H9 (cell line): Measurements from ENCODE around the gene ARMS2. TPM values are rescaled to one million over a fixed set of nuclear protein-coding genes. Genes with fewer than 3 reads are reported as not detected.

Experiments
- DNase-seq: peaks from one replicate; pipeline ENCODE4 v3.0.0-alpha.2; 2017
- H2AFZ ChIP-seq: one replicate; pipeline ENCODE4 v1.6.1; 2013; ENCODE audit warnings: mild to moderate bottlenecking, low read length, control low read depth, moderate library complexity
- H2AK5ac ChIP-seq: 2 replicates; pipeline ENCODE4 v1.6.1; 2013; ENCODE audit warnings: low read length, control low read depth, mixed read lengths; ENCODE audit not compliant: insufficient read length
- H2BK120ac ChIP-seq: one replicate; pipeline ENCODE4 v1.6.1; 2013; ENCODE audit warnings: low read depth, mild to moderate bottlenecking, low read length, control low read depth, inconsistent platforms; ENCODE audit not compliant: poor library complexity, severe bottlenecking
- H2BK12ac ChIP-seq: 2 replicates; pipeline ENCODE4 v1.6.1; 2013; ENCODE audit warnings: low read length, control low read depth, mixed read lengths, low read depth; ENCODE audit not compliant: insufficient read length
- H2BK15ac ChIP-seq: 2 replicates; pipeline ENCODE4 v1.6.1; 2013; ENCODE audit warnings: low read depth, low read length, control low read depth
- H2BK20ac ChIP-seq: one replicate; pipeline ENCODE4 v1.6.1; 2013; ENCODE audit warnings: low read depth, mild to moderate bottlenecking, low read length, control low read depth, inconsistent platforms; ENCODE audit not compliant: poor library complexity, severe bottlenecking
- H2BK5ac ChIP-seq: 2 replicates; pipeline ENCODE4 v1.6.1; 2013; ENCODE audit warnings: low read length, control low read depth, mixed read lengths; ENCODE audit not compliant: insufficient read length
- H3K14ac ChIP-seq: 2 replicates; pipeline ENCODE4 v1.6.1; 2013; ENCODE audit warnings: low read length, control low read depth; ENCODE audit not compliant: insufficient read depth
- H3K18ac ChIP-seq: 2 replicates; pipeline ENCODE4 v1.6.1; 2013; ENCODE audit warnings: low read depth, mild to moderate bottlenecking, mixed read lengths, low read length, control low read depth; ENCODE audit not compliant: insufficient read length
- H3K23ac ChIP-seq: 2 replicates; pipeline ENCODE4 v1.6.1; 2013; ENCODE audit warnings: low read length, control low read depth, mixed read lengths, low read depth; ENCODE audit not compliant: insufficient read length
- H3K23me2 ChIP-seq: 2 replicates; pipeline ENCODE4 v1.6.1; 2013; ENCODE audit warnings: low read depth, mild to moderate bottlenecking, mixed read lengths, low read length, control low read depth; ENCODE audit not compliant: insufficient read length, poor library complexity, severe bottlenecking
- H3K27ac ChIP-seq: 2 replicates; pipeline ENCODE4 v1.5.1; 2013; ENCODE audit warnings: low read length, control low read depth, mixed read lengths, low read depth; ENCODE audit not compliant: insufficient read length
- H3K27me3 ChIP-seq: 2 replicates; pipeline ENCODE4 v1.6.1; 2013; ENCODE audit warnings: low read length, control low read depth, inconsistent platforms; ENCODE audit not compliant: insufficient read depth
- H3K4ac ChIP-seq: 2 replicates; pipeline ENCODE4 v1.6.1; 2013; ENCODE audit warnings: low read depth, mild to moderate bottlenecking, control low read depth, inconsistent platforms, low read length, moderate library complexity
- H3K4me1 ChIP-seq: 2 replicates; pipeline ENCODE4 v1.6.1; 2013; ENCODE audit warnings: low read length, control low read depth, inconsistent platforms; ENCODE audit not compliant: insufficient read depth
- H3K4me2 ChIP-seq: 2 replicates; pipeline ENCODE4 v1.6.1; 2013; ENCODE audit warnings: low read length, control low read depth, mixed read lengths; ENCODE audit not compliant: insufficient read length, insufficient read depth
- H3K56ac ChIP-seq: 2 replicates; pipeline ENCODE4 v1.6.1; 2013; ENCODE audit warnings: low read depth, mild to moderate bottlenecking, mixed read lengths, low read length, control low read depth; ENCODE audit not compliant: insufficient read length
- H3K79me1 ChIP-seq: 2 replicates; pipeline ENCODE4 v1.6.1; 2013; ENCODE audit warnings: low read depth, mild to moderate bottlenecking, moderate library complexity, low read length, control low read depth, inconsistent platforms; ENCODE audit not compliant: insufficient read depth, poor library complexity, severe bottlenecking
- H3K79me2 ChIP-seq: 2 replicates; pipeline ENCODE4 v1.6.1; 2013; ENCODE audit warnings: low read length, control low read depth, inconsistent platforms; ENCODE audit not compliant: insufficient read depth
- H3K9ac ChIP-seq: 2 replicates; pipeline ENCODE4 v1.6.1; 2013; ENCODE audit warnings: low read length, control low read depth, mixed read lengths; ENCODE audit not compliant: insufficient read length; ENCODE audit errors: extremely low read depth
- H3K9me3 ChIP-seq: one replicate; pipeline ENCODE4 v1.6.1; 2013; ENCODE audit warnings: low read depth, low read length, inconsistent platforms; ENCODE audit not compliant: control insufficient read depth
- H3T11ph ChIP-seq: one replicate; pipeline ENCODE4 v1.6.1; 2013; ENCODE audit warnings: mild to moderate bottlenecking, low read length, control low read depth, inconsistent platforms
- H4K20me1 ChIP-seq: one replicate; pipeline ENCODE4 v1.6.1; 2013; ENCODE audit not compliant: control insufficient read depth, insufficient read length, insufficient read depth
- H4K5ac ChIP-seq: 2 replicates; pipeline ENCODE4 v1.6.1; 2013; ENCODE audit warnings: low read depth, mild to moderate bottlenecking, mixed read lengths, low read length, control low read depth; ENCODE audit not compliant: insufficient read length
- H4K8ac ChIP-seq: replicated peaks from 2 replicates; pipeline ENCODE4 v1.6.1; 2013; ENCODE audit warnings: low read length, control low read depth, mixed read lengths, low read depth; ENCODE audit not compliant: insufficient read length
- H4K91ac ChIP-seq: 2 replicates; pipeline ENCODE4 v1.6.1; 2013; ENCODE audit warnings: low read depth, mild to moderate bottlenecking, moderate library complexity, mixed read lengths, low read length, control low read depth; ENCODE audit not compliant: insufficient read length
- H3K27ac Mint-ChIP-seq, 3 experiments: 2 replicates in 2 of 3; 3 replicates in 1 of 3; pipeline ENCODE4 v1.8.0; 2020 to 2021; ENCODE audit warnings: mixed read lengths in 3 of 3, mild to moderate bottlenecking in 1 of 3, moderate library complexity in 1 of 3
- H3K27me3 Mint-ChIP-seq: 2 replicates; pipeline ENCODE4 v1.8.0; 2021; ENCODE audit warnings: low read depth, mild to moderate bottlenecking, moderate library complexity, mixed read lengths
- H3K36me3 Mint-ChIP-seq, 3 experiments: 2 replicates in 2 of 3; 3 replicates in 1 of 3; pipeline ENCODE4 v1.8.0; 2020 to 2021; ENCODE audit warnings: low read depth in 3 of 3, mixed read lengths in 3 of 3; ENCODE audit not compliant: insufficient read depth in 1 of 3
- H3K4me1 Mint-ChIP-seq, 2 experiments: 2 replicates each; pipeline ENCODE4 v1.8.0; 2020; ENCODE audit warnings: mixed read lengths in 2 of 2
- H3K4me3 Mint-ChIP-seq, 2 experiments: 2 replicates in 1 of 2; 3 replicates in 1 of 2; pipeline ENCODE4 v1.8.0; 2020 to 2021; ENCODE audit warnings: mild to moderate bottlenecking in 2 of 2, mixed read lengths in 2 of 2, moderate library complexity in 1 of 2
- H3K9me3 Mint-ChIP-seq, 2 experiments: 2 replicates in 1 of 2; 3 replicates in 1 of 2; pipeline ENCODE4 v1.8.0; 2020; ENCODE audit warnings: mild to moderate bottlenecking in 2 of 2, mixed read lengths in 2 of 2, moderate library complexity in 1 of 2
- WGBS: extraction: QIAGEN DNeasy Blood & Tissue Kit; methylation state at CpG from one replicate; pipeline ENCODE4 v1.1.7; 2013; ENCODE audit warnings: missing lambda C conversion rate, low lambda C conversion rate, mixed read lengths; ENCODE audit not compliant: insufficient read length; ENCODE audit errors: extremely low coverage; 5-methylcytosine and 5-hydroxymethylcytosine counted together
- total RNA-seq: library from RNA; stranded (reverse); gene quantifications from 2 replicates; pipeline ENCODE4 v1.2.1, GENCODE V29; 2021
- TF ChIP-seq, protein P1 (sequence below): fragments of 200-600 bp; sonication (generic); conservative IDR thresholded peaks from 3 replicates; pipeline ENCODE4 v1.8.0; 2021; ENCODE audit warnings: antibody characterized with exemption, mild to moderate bottlenecking

The ARMS2 gene
- total RNA-seq, 1 experiment from 2014 or later, result not detected

DNA sequence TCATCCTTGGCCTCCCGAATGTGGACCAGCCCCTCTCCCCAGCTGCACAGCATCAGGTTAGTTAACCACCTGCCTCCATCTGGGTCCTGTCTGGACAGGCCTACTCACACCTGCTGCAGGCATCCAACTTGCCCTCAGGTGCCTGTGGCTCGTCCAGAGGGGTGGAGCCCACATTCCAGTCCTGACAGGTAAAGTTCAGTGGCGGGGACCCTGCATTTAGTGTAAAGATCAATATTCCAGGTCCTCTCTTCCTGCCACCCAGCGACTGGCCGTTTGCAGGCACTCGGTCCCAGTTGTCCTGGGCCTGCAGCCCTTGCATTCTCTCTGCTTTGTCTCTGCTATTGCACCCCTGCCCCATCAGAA lies 21.9 kb downstream of the ARMS2 start:
- H3K4ac ChIP-seq, result no peak overlapping the region
- no peak overlapping the region for H2BK15ac ChIP-seq
- H3K4me3 Mint-ChIP-seq, result no peak overlapping the region; a peak in 1 of 5 replicates
- H3K79me1 ChIP-seq, result no peaks in the 10 kb centered on the region
- no peak overlapping the region for H3K27ac ChIP-seq
- peaks cover 3% of the 10 kb centered on the region for H3K9me3 ChIP-seq
- no CpG with 5 or more reads among the region's 6 CpGs for WGBS
- no peak overlapping the region for H3T11ph ChIP-seq
- no peak overlapping the region for H2BK5ac ChIP-seq
- H3K23me2 ChIP-seq, result no peaks in the 10 kb centered on the region
- peaks cover 0 to 4% (median under 1%) of the 10 kb centered on the region in 3 experiments; a peak in 1 of 7 replicates for H3K36me3 Mint-ChIP-seq
- H3K79me2 ChIP-seq, result no peaks in the 10 kb centered on the region
- no peak overlapping the region for H4K91ac ChIP-seq
- H3K27ac Mint-ChIP-seq, result peak overlapping the region; percentile 50 to 89 (median 70); a peak in 3 of 7 replicates
- H4K5ac ChIP-seq, result no peak overlapping the region
- H3K9me3 Mint-ChIP-seq, result peaks cover 4 to 6% of the 10 kb centered on the region in 2 experiments; a peak in 3 of 5 replicates
- TF ChIP-seq, protein P1, sequence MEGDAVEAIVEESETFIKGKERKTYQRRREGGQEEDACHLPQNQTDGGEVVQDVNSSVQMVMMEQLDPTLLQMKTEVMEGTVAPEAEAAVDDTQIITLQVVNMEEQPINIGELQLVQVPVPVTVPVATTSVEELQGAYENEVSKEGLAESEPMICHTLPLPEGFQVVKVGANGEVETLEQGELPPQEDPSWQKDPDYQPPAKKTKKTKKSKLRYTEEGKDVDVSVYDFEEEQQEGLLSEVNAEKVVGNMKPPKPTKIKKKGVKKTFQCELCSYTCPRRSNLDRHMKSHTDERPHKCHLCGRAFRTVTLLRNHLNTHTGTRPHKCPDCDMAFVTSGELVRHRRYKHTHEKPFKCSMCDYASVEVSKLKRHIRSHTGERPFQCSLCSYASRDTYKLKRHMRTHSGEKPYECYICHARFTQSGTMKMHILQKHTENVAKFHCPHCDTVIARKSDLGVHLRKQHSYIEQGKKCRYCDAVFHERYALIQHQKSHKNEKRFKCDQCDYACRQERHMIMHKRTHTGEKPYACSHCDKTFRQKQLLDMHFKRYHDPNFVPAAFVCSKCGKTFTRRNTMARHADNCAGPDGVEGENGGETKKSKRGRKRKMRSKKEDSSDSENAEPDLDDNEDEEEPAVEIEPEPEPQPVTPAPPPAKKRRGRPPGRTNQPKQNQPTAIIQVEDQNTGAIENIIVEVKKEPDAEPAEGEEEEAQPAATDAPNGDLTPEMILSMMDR, result no peak
- peaks cover 11% of the 10 kb centered on the region for H3K4me1 ChIP-seq
- H4K8ac ChIP-seq, result no peak overlapping the region
- no peak overlapping the region for H2BK12ac ChIP-seq
- H3K4me1 Mint-ChIP-seq, result peaks cover 49 to 55% of the 10 kb centered on the region in 2 experiments
- peak; percentile 60 for DNase-seq
- no peaks in the 10 kb centered on the region for H4K20me1 ChIP-seq
- no peak overlapping the region; the same call in 1 of the 2 replicates for H3K14ac ChIP-seq
- H3K27me3 Mint-ChIP-seq, result peaks cover under 1% of the 10 kb centered on the region
- H3K23ac ChIP-seq, result no peak overlapping the region
- no peak overlapping the region for H2AFZ ChIP-seq
- no peak overlapping the region for H2BK120ac ChIP-seq
- H3K56ac ChIP-seq, result no peak overlapping the region
- H3K9ac ChIP-seq, result no peak overlapping the region
- no peak overlapping the region for H2BK20ac ChIP-seq
- H2AK5ac ChIP-seq, result no peak overlapping the region
- no peaks in the 10 kb centered on the region for H3K27me3 ChIP-seq
- no peak overlapping the region for H3K4me2 ChIP-seq
- no peak overlapping the region for H3K18ac ChIP-seq
